ENCODE results near the gene TMEM9.

GRCh38 chr1:201137024-201137392 lies 17.3 kb downstream of the TMEM9 start:
- TF ChIP-seq TAF1 (IDR thresholded peaks at IDR 0.05; ENCODE audit: low read depth) = no peak
- no peak for TF ChIP-seq CEBPB (IDR thresholded peaks at IDR 0.05)
- TF ChIP-seq CREB1 (IDR thresholded peaks at IDR 0.05; ENCODE audit: low read depth) = no peak

All from Ishikawa (cell line).